Upper lobe of right lung (tissue), 1 donor: ENCODE measurements around the gene ZGPAT. TPM values are rescaled to one million over a fixed set of nuclear protein-coding genes. Genes with fewer than 3 reads are reported as not detected.
A peak's percentile ranks its signal among the peaks of the same experiment; 100 is the strongest.

ENCODE experiments used
- ATAC-seq: fragments of 200-7000 bp; cut with Tn5 transposase; one replicate; pipeline ENCODE4 v1.9.1; 2020; ENCODE audit warnings: mild to moderate bottlenecking, moderate library complexity
- DNase-seq: peaks from one replicate; pipeline ENCODE4 v3.0.0-alpha.2; 2020
- H3K27ac ChIP-seq: fragments of 200-600 bp; one replicate; pipeline ENCODE4 v1.8.0; 2022
- H3K27me3 ChIP-seq: fragments of 200-600 bp; one replicate; pipeline ENCODE4 v1.8.0; 2022; ENCODE audit warnings: mild to moderate bottlenecking
- H3K36me3 ChIP-seq: fragments of 200-600 bp; one replicate; pipeline ENCODE4 v1.8.0; 2022
- H3K4me1 ChIP-seq: fragments of 200-600 bp; one replicate; pipeline ENCODE4 v1.8.0; 2022
- H3K4me3 ChIP-seq: fragments of 200-600 bp; one replicate; pipeline ENCODE4 v1.8.0; 2022; ENCODE audit warnings: mild to moderate bottlenecking
- H3K9me3 ChIP-seq: fragments of 200-600 bp; one replicate; pipeline ENCODE4 v1.8.0; 2022
- intact Hi-C: fragments of 100-400 bp; cut with DNase I; formaldehyde crosslinking; loops from one replicate; pipeline ENCODE4 v1.11.0; 2022
- total RNA-seq: library from RNA; stranded (reverse); fragmentation: NEBNext Ultra II Directional; extraction: Animal tissue kit (Norgen Biotek cat#: 25700); gene quantifications from one replicate; pipeline ENCODE4 v1.2.1, GENCODE V29; 2021
- TF ChIP-seq, protein P1 (sequence below): fragments of 200-600 bp; IDR thresholded peaks from one replicate; pipeline ENCODE4 v1.8.0; 2022; ENCODE audit warnings: antibody characterized with exemption
- donor health status: DM: no; HTN: yes; CAD: no; lungs with severe emphysema.

ZGPAT gene
- total RNA-seq, 1 donor from 2014 or later: 27.6 TPM

DNA sequence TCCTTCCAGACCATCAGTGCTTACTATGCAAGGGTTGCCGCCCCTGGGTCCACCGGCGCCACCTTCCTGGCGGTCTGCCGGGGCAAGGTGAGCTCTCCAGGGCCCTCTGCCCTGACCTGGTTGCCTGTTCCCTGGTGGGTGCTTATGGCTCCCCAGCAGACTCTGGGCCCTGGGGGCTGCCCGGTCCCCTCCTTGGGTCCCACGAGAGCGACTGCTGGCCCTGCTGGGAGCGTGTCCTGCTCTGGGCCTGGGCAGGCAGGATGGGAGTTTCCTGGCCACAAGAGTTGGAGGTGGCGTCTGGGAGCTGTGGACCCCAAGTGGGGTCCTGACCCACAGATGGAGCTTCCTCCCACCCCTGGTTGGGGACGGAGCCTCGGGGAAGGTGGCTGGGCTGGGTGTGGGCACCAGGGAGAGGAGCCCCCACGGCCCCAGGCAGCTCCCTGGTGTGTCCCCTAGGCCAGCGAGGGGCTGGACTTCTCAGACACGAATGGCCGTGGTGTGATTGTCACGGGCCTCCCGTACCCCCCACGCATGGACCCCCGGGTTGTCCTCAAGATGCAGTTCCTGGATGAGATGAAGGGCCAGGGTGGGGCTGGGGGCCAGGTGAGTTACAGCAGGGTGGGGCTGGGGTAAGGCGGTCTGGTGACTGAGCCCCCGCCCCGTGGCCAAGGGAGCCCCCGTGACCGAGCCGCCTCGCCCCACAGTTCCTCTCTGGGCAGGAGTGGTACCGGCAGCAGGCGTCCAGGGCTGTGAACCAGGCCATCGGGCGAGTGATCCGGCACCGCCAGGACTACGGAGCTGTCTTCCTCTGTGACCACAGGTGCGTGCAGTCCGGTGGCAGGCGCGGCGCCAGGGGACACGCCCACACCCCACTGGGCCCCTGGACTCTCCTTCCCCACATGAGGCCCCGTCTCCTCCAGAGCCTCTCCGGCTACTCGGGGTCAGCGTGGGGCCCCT is 18.5 kb upstream of the ZGPAT start:
- H3K27ac ChIP-seq: peak overlapping the region; percentile 91

DNA sequence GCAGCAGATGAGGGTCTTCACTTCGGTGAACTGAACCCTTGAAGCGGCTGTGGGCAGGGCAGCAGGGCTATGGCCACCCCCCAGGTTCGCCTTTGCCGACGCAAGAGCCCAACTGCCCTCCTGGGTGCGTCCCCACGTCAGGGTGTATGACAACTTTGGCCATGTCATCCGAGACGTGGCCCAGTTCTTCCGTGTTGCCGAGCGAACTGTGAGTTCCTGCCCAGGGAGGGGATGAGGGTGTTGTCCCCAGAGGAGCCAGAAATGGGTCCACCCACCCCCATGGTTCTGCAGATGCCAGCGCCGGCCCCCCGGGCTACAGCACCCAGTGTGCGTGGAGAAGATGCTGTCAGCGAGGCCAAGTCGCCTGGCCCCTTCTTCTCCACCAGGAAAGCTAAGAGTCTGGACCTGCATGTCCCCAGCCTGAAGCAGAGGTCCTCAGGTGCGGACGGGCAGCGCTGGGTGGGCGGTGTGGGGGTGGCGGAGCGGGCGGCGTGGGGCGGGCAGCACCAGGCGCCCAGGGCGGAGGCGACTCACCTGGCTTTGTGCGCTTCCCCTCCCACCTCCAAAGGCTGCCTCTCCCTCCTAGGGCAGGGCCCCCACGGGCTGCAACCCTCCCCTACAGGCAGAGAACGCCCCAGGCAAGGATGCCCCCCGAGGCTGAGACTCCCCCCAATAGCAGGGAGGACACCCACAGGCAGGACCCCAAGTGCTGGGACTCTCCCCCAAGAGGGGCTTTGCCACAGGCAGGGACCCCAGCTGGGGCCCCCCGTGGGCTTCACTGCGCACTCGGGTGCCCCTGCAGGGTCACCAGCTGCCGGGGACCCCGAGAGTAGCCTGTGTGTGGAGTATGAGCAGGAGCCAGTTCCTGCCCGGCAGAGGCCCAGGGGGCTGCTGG is 17.6 kb upstream of the ZGPAT start:
- no peak for ATAC-seq
- H3K27ac ChIP-seq: no peak overlapping the region

More for the DNA sequence above, 18.5 kb upstream of the ZGPAT start:
- TF ChIP-seq, protein P1, sequence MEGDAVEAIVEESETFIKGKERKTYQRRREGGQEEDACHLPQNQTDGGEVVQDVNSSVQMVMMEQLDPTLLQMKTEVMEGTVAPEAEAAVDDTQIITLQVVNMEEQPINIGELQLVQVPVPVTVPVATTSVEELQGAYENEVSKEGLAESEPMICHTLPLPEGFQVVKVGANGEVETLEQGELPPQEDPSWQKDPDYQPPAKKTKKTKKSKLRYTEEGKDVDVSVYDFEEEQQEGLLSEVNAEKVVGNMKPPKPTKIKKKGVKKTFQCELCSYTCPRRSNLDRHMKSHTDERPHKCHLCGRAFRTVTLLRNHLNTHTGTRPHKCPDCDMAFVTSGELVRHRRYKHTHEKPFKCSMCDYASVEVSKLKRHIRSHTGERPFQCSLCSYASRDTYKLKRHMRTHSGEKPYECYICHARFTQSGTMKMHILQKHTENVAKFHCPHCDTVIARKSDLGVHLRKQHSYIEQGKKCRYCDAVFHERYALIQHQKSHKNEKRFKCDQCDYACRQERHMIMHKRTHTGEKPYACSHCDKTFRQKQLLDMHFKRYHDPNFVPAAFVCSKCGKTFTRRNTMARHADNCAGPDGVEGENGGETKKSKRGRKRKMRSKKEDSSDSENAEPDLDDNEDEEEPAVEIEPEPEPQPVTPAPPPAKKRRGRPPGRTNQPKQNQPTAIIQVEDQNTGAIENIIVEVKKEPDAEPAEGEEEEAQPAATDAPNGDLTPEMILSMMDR: no peak
- peaks cover 37% of the 10 kb centered on the region for H3K4me1 ChIP-seq
- DNase-seq (no peak), ATAC-seq (no peak)
- no peak overlapping the region for H3K4me3 ChIP-seq
- H3K27me3 ChIP-seq: no peaks in the 10 kb centered on the region
- H3K36me3 ChIP-seq: peaks cover 2% of the 10 kb centered on the region
- intact Hi-C loops: no loop called here
- no peaks in the 10 kb centered on the region for H3K9me3 ChIP-seq

DNA sequence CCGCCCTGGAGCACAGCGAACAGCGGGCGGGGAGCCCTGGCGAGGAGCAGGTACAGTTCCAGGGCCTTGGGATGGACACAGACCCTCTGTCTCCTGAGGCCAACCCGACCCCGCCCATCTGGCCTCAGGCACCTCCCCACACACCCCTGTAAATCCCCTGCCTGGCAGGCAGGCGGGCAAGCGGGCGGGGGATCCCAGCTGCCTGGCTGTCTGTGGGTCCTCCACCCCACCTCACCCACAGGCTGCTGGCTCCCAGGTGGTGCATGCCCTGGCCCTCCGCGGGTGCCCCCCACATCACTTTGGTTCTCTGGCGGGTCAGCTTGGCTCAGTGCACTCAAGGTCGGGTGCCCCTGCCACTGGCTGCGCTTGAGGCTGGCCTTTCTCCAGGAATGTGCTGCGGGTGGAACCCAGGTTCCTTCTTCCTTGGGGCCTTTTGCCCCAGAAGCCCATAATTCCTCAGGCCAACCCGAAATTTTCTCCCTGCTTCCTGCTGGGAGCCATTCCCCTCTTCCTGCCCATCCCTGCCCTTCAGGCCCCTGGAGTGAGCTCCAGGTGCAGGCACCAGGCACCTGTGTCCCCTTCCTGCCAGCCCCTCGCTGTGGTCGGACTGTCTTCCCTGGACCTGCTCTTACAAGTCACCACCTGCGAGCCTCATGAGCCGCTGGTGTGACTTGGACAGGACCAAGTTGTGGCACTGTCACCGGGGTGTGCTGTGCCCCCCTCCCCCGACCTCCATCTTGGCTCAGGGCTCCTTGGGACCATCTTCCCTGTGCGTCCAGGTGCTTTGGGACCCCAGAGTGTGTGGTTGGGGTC is 16.7 kb upstream of the ZGPAT start:
- TF ChIP-seq, protein P1: no peak
- peaks cover 15% of the 10 kb centered on the region for H3K36me3 ChIP-seq
- peaks cover 33% of the 10 kb centered on the region for H3K4me1 ChIP-seq
- no peaks in the 10 kb centered on the region for H3K27me3 ChIP-seq
- H3K4me3 ChIP-seq: no peak overlapping the region
- DNase-seq: peak; percentile 66
- no peak overlapping the region for H3K27ac ChIP-seq
- intact Hi-C loops: no loop called here
- H3K9me3 ChIP-seq: no peaks in the 10 kb centered on the region
- ATAC-seq: no peak

More for the DNA sequence above, 17.6 kb upstream of the ZGPAT start:
- Histone ChIP-seq H3K27me3 (no peaks in the 10 kb centered on the region), H3K9me3 (no peaks in the 10 kb centered on the region), H3K4me1 (peaks cover 37% of the 10 kb centered on the region), H3K36me3 (peaks cover 11% of the 10 kb centered on the region), H3K4me3 (no peak overlapping the region)
- no peak for DNase-seq
- intact Hi-C loops: no loop called here
- TF ChIP-seq, protein P1: no peak

DNA sequence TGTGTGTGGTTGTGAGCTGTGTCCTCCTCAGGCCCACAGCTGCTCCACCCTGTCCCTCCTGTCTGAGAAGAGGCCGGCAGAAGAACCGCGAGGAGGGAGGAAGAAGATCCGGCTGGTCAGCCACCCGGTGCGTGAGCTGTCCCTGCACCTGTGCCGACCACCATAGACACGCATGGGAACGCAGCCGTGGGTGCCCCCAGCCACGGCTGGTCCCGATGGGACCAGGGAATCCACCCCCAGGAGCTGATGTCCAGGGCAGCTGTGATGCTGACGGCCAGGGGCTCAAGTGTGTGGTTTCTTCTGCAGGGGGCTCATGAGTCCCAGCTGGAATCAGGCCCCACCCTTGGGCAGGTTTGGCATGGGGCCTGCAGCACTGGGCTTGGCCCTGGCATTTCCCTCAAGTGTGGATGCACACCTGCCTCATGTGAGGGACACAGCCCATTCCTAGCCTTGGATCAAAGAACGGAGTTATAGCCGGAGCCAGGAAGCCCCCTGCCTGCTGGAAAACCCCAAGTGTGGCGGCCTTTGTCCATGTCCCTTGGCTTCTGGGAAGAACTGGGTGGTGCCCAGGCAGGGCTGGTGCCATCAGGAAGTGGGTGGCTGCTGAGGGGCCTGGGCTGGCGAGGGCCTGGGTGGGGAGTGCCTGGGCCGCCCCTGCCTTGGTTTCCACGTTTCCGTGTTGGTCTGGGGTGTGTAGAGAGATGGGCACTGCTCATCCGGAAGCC is 16.0 kb upstream of the ZGPAT start:
- peaks cover 15% of the 10 kb centered on the region for H3K36me3 ChIP-seq
- ATAC-seq (no peak), DNase-seq (no peak)
- intact Hi-C loops: no loop called here
- H3K27ac ChIP-seq: peak overlapping the region; percentile 63
- TF ChIP-seq, protein P1: no peak
- no peak overlapping the region for H3K4me3 ChIP-seq
- H3K4me1 ChIP-seq: peaks cover 33% of the 10 kb centered on the region
- no peaks in the 10 kb centered on the region for H3K9me3 ChIP-seq
- H3K27me3 ChIP-seq: no peaks in the 10 kb centered on the region
